SK-N-SH treated with all-trans-retinoic acid at 6 μM for 48 hours (cell line): Measurements from ENCODE around the gene PPFIBP1.

ENCODE experiments used
- ARNTL ChIP-seq: fragments of 450-650 bp; formaldehyde crosslinking; IDR thresholded peaks from 2 replicates; pipeline ENCODE4 v1.5.0; 2020; ENCODE audit warnings: low read depth, mild to moderate bottlenecking, moderate library complexity, borderline replicate concordance
- BACH2 ChIP-seq: fragments of 250-450 bp; sonication (Bioruptor Pico); IDR thresholded peaks from 2 replicates; pipeline ENCODE4 v1.9.0; 2021; ENCODE audit warnings: mild to moderate bottlenecking, borderline replicate concordance
- ESRRG ChIP-seq: fragments of 250-450 bp; sonication (Bioruptor Pico); IDR thresholded peaks from 2 replicates; pipeline ENCODE4 v1.6.1; 2021; ENCODE audit warnings: mild to moderate bottlenecking
- OSR1 ChIP-seq: fragments of 250-450 bp; sonication (Bioruptor Pico); IDR thresholded peaks from 2 replicates; pipeline ENCODE4 v1.8.0; 2022; ENCODE audit warnings: moderate library complexity, mild to moderate bottlenecking, inconsistent platforms
- PPARA ChIP-seq: fragments of 250-450 bp; sonication (Bioruptor Pico); IDR thresholded peaks from 2 replicates; pipeline ENCODE4 v1.5.0; 2020; ENCODE audit warnings: mild to moderate bottlenecking, borderline replicate concordance
- ZC3H10 ChIP-seq: fragments of 250-450 bp; sonication (Bioruptor Pico); IDR thresholded peaks from 2 replicates; pipeline ENCODE4 v1.5.1; 2021; ENCODE audit warnings: mild to moderate bottlenecking, moderate library complexity
- ZFP3 ChIP-seq: fragments of 250-450 bp; sonication (Bioruptor Pico); IDR thresholded peaks from 2 replicates; pipeline ENCODE4 v1.5.0; 2020; ENCODE audit warnings: mild to moderate bottlenecking, moderate library complexity
- TF ChIP-seq, protein P1 (sequence below): fragments of 250-450 bp; sonication (Bioruptor Pico); IDR thresholded peaks from 2 replicates; pipeline ENCODE4 v1.8.0; 2020; ENCODE audit warnings: mild to moderate bottlenecking, moderate library complexity, borderline replicate concordance
- TF ChIP-seq, protein P2 (sequence below): fragments of 250-450 bp; sonication (Bioruptor Pico); IDR thresholded peaks from 2 replicates; pipeline ENCODE4 v1.5.1; 2020; ENCODE audit warnings: low read depth, mild to moderate bottlenecking, moderate library complexity
- TF ChIP-seq, protein P3 (sequence below): fragments of 250-450 bp; sonication (Bioruptor Pico); IDR thresholded peaks from 2 replicates; pipeline ENCODE4 v1.5.1; 2021; ENCODE audit warnings: mild to moderate bottlenecking, moderate library complexity

DNA sequence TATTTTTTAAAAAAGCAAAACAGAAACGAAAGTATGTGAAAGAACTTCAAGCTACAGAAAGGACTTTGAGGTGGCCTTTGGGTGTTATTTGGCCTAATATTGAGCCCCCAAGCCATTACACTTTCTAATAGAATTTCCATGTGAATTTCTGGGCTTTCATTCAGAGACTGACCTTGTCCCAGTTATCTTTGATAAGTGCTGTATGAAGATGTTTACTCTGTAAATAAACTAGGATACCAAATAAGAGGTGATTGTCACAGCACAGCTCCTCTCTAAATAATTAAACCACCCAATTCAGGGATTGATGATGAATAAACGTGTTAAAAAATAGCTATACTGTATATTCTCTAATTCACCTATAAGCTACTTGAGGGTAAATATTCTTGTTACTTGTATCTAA is 32.8 kb upstream of the PPFIBP1 start:
- TF ChIP-seq ZFP3 (CRISPR knock-in tag): no peak
- TF ChIP-seq ESRRG (CRISPR knock-in tag): no peak
- TF ChIP-seq, protein P1, sequence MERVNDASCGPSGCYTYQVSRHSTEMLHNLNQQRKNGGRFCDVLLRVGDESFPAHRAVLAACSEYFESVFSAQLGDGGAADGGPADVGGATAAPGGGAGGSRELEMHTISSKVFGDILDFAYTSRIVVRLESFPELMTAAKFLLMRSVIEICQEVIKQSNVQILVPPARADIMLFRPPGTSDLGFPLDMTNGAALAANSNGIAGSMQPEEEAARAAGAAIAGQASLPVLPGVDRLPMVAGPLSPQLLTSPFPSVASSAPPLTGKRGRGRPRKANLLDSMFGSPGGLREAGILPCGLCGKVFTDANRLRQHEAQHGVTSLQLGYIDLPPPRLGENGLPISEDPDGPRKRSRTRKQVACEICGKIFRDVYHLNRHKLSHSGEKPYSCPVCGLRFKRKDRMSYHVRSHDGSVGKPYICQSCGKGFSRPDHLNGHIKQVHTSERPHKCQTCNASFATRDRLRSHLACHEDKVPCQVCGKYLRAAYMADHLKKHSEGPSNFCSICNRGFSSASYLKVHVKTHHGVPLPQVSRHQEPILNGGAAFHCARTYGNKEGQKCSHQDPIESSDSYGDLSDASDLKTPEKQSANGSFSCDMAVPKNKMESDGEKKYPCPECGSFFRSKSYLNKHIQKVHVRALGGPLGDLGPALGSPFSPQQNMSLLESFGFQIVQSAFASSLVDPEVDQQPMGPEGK (CRISPR knock-in tag): no peak
- TF ChIP-seq, protein P2, sequence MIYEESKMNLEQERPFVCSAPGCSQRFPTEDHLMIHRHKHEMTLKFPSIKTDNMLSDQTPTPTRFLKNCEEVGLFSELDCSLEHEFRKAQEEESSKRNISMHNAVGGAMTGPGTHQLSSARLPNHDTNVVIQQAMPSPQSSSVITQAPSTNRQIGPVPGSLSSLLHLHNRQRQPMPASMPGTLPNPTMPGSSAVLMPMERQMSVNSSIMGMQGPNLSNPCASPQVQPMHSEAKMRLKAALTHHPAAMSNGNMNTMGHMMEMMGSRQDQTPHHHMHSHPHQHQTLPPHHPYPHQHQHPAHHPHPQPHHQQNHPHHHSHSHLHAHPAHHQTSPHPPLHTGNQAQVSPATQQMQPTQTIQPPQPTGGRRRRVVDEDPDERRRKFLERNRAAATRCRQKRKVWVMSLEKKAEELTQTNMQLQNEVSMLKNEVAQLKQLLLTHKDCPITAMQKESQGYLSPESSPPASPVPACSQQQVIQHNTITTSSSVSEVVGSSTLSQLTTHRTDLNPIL (CRISPR knock-in tag): no peak
- no peak for TF ChIP-seq ZC3H10 (CRISPR knock-in tag)
- TF ChIP-seq OSR1 (CRISPR knock-in tag): no peak
- no peak for TF ChIP-seq BACH2 (CRISPR knock-in tag)
- TF ChIP-seq ARNTL (CRISPR knock-in tag): no peak
- no peak for TF ChIP-seq PPARA (CRISPR knock-in tag)
- TF ChIP-seq, protein P3, sequence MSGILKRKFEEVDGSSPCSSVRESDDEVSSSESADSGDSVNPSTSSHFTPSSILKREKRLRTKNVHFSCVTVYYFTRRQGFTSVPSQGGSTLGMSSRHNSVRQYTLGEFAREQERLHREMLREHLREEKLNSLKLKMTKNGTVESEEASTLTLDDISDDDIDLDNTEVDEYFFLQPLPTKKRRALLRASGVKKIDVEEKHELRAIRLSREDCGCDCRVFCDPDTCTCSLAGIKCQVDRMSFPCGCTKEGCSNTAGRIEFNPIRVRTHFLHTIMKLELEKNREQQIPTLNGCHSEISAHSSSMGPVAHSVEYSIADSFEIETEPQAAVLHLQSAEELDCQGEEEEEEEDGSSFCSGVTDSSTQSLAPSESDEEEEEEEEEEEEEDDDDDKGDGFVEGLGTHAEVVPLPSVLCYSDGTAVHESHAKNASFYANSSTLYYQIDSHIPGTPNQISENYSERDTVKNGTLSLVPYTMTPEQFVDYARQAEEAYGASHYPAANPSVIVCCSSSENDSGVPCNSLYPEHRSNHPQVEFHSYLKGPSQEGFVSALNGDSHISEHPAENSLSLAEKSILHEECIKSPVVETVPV (CRISPR knock-in tag): no peak
